Fibroblast of lung (primary cell): Measurements from ENCODE around the gene TCL1B. TPM values are rescaled to one million over a fixed set of nuclear protein-coding genes. Genes with fewer than 3 reads are reported as not detected.

Experiments
- DNase-seq, 2 donors: peaks; one replicate each; pipeline versions ENCODE4 v3.0.0 to v3.0.0-alpha.2; 2010; ENCODE audit warnings: low read depth in 2 of 2
- H2AFZ ChIP-seq: 2 replicates; pipeline ENCODE4 v1.5.1; 2012; ENCODE audit warnings: low read length, control low read depth, inconsistent platforms
- H3K27ac ChIP-seq: 2 replicates; pipeline ENCODE4 v1.5.1; 2011; ENCODE audit warnings: low read length, control low read depth; ENCODE audit not compliant: insufficient read depth
- H3K27me3 ChIP-seq: 2 replicates; pipeline ENCODE4 v1.5.1; 2011; ENCODE audit warnings: mild to moderate bottlenecking, low read length; ENCODE audit not compliant: control insufficient read depth, insufficient read depth
- H3K36me3 ChIP-seq: 2 replicates; pipeline ENCODE4 v1.5.1; 2011; ENCODE audit warnings: low read length; ENCODE audit not compliant: control insufficient read depth, insufficient read depth
- H3K4me1 ChIP-seq: 2 replicates; pipeline ENCODE4 v1.5.1; 2011; ENCODE audit warnings: low read length; ENCODE audit not compliant: control insufficient read depth, insufficient read depth; ENCODE audit errors: extremely low read depth
- H3K4me2 ChIP-seq: 2 replicates; pipeline ENCODE4 v1.5.1; 2011; ENCODE audit warnings: low read length, control low read depth; ENCODE audit not compliant: insufficient read depth; ENCODE audit errors: extremely low read depth
- H3K4me3 ChIP-seq, 4 experiments: fragments of 200-600 bp in 1 of 4; sonication (generic) in 1 of 4; replicated peaks in 1 of 4; 2 replicates each; pipeline ENCODE4 v1.5.1; 2011 to 2016; ENCODE audit warnings: low read length in 4 of 4, low read depth in 3 of 4, mild to moderate bottlenecking in 3 of 4, control low read depth in 2 of 4, inconsistent platforms in 1 of 4, mixed read lengths in 1 of 4; ENCODE audit not compliant: insufficient read depth in 1 of 4; ENCODE audit errors: control extremely low read depth in 1 of 4
- H3K79me2 ChIP-seq: 2 replicates; pipeline ENCODE4 v1.5.1; 2012; ENCODE audit warnings: mild to moderate bottlenecking, low read length, inconsistent platforms; ENCODE audit not compliant: control insufficient read depth, insufficient read depth
- H3K9ac ChIP-seq: 2 replicates; pipeline ENCODE4 v1.5.1; 2011; ENCODE audit warnings: mild to moderate bottlenecking, low read length, control low read depth; ENCODE audit not compliant: insufficient read depth
- H3K9me3 ChIP-seq: 2 replicates; pipeline ENCODE4 v1.5.1; 2012; ENCODE audit warnings: low read depth, low read length; ENCODE audit not compliant: control insufficient read depth, insufficient read depth
- H4K20me1 ChIP-seq: 2 replicates; pipeline ENCODE4 v1.5.1; 2011; ENCODE audit warnings: low read length; ENCODE audit not compliant: control insufficient read depth, insufficient read depth; ENCODE audit errors: extremely low read depth
- EZH2 ChIP-seq: IDR thresholded peaks from 2 replicates; pipeline ENCODE4 v1.5.1; 2012; ENCODE audit warnings: low read length, control low read depth, mild to moderate bottlenecking; ENCODE audit errors: missing control alignments
- polyA plus RNA-seq, 2 donors: library from polyadenylated mRNA; depleted of rRNA in 1 of 2; stranded (reverse) in 1 of 2; unstranded in 1 of 2; fragments of >200 nt; gene quantifications; 2 replicates each; pipeline ENCODE4 v1.2.1, GENCODE V29; 2011 to 2012; ENCODE audit warnings: missing spikeins in 1 of 2
- total RNA-seq: library from RNA; depleted of rRNA; stranded (reverse); fragments of >200 nt; gene quantifications from 2 replicates; pipeline ENCODE4 v1.2.1, GENCODE V29; 2014
- TF ChIP-seq, protein P1 (sequence below), 2 donors: IDR thresholded peaks in 1 of 2; conservative IDR thresholded peaks in 1 of 2; 1 replicate in 1 of 2; 2 replicates in 1 of 2; pipeline ENCODE4 v1.5.1; 2011 to 2012; ENCODE audit warnings: low read length in 2 of 2, control low read depth in 1 of 2, inconsistent platforms in 1 of 2, low read depth in 1 of 2, mild to moderate bottlenecking in 1 of 2

The TCL1B gene
- total and polyA plus RNA-seq, 2 donors (not counting 1 experiment from before 2014, with no cell fraction given) = not detected

DNA sequence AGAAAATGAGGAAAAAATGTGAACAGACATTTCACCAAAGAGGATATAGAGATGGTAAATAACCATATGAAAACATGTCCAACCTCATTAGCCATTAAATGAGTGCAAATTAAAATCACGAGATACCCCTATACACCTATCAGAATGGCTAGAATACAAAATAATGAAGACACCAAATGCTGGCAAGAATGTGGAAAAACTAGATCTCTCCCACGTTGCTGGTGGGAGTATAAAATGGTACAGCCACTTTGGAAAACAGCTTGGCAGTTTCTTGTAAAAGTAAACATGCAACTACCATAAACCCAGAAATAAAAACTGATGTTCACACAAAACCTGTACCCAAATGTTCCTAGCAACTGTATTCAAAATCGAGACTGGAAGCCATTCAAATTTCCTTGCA, 38.3 kb upstream of the TCL1B start:
- no peak overlapping the region for H3K9ac ChIP-seq
- H3K36me3 ChIP-seq = no peaks in the 10 kb centered on the region
- DNase-seq = no peak
- H3K4me1 ChIP-seq = no peaks in the 10 kb centered on the region
- no peaks in the 10 kb centered on the region for H3K9me3 ChIP-seq
- no peak overlapping the region for H2AFZ ChIP-seq
- no peak for TF ChIP-seq EZH2
- TF ChIP-seq, protein P1, sequence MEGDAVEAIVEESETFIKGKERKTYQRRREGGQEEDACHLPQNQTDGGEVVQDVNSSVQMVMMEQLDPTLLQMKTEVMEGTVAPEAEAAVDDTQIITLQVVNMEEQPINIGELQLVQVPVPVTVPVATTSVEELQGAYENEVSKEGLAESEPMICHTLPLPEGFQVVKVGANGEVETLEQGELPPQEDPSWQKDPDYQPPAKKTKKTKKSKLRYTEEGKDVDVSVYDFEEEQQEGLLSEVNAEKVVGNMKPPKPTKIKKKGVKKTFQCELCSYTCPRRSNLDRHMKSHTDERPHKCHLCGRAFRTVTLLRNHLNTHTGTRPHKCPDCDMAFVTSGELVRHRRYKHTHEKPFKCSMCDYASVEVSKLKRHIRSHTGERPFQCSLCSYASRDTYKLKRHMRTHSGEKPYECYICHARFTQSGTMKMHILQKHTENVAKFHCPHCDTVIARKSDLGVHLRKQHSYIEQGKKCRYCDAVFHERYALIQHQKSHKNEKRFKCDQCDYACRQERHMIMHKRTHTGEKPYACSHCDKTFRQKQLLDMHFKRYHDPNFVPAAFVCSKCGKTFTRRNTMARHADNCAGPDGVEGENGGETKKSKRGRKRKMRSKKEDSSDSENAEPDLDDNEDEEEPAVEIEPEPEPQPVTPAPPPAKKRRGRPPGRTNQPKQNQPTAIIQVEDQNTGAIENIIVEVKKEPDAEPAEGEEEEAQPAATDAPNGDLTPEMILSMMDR (conservative IDR thresholded peaks at IDR 0.05 in 1 of 2, IDR thresholded peaks at IDR 0.05 in 1 of 2; ENCODE audit: low read depth in 1 of 2, low read length in 2 of 2) = no peak
- no peaks in the 10 kb centered on the region for H4K20me1 ChIP-seq
- no peaks in the 10 kb centered on the region for H3K27me3 ChIP-seq
- no peak overlapping the region for H3K4me2 ChIP-seq
- H3K27ac ChIP-seq = no peak overlapping the region
- H3K4me3 ChIP-seq = no peak overlapping the region
- H3K79me2 ChIP-seq = no peaks in the 10 kb centered on the region

DNA sequence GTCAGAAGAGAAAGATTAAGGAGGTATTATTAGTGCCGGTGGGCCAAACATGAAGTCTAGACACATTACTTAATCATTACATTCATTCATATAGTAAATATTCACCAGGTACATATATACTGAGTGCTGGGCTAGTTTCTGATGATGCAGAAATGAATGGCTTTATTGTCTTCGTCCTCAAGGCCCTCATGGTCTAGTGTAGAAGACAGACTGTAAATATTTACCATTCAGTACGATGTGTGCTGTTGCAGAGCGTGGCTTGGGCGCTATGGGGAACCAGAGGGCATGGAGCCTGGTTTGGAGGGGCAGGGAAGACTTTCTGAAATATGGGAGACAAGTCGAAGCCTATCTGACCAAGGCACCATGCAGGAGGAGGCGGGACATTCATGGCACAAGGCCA, 37.0 kb upstream of the TCL1B start:
- no peaks in the 10 kb centered on the region for H3K27me3 ChIP-seq
- no peak overlapping the region for H3K27ac ChIP-seq
- H3K4me1 ChIP-seq = no peaks in the 10 kb centered on the region

DNA sequence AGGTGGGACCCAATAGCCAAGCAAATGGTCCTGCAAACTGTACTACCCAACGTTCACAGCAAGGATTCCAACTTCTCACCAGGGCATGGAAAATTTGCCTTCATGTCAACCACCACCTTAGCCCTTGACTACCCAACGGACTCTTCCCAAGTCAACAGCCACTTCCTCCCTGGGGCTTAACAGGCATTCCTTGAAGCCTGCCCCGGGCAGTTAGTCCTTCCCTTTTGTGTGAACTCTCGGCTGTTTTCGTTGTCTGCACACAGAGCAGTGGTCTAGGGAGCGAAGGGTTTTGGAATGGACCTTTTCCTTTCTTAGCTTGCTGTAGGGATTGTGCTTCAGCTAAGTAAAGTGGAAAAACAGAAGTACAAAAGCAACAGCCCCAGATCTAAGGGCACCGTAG, 35.2 kb upstream of the TCL1B start:
- Histone ChIP-seq H3K27me3 (no peaks in the 10 kb centered on the region), H3K4me1 (no peaks in the 10 kb centered on the region), H3K9ac (no peak overlapping the region), H4K20me1 (no peaks in the 10 kb centered on the region), H3K4me2 (no peak overlapping the region), H3K36me3 (no peaks in the 10 kb centered on the region), H2AFZ (no peak overlapping the region), H3K9me3 (no peaks in the 10 kb centered on the region), H3K4me3 (no peak overlapping the region), H3K79me2 (no peaks in the 10 kb centered on the region), H3K27ac (no peak overlapping the region)
- DNase-seq = no peak
- TF ChIP-seq, protein P1 (conservative IDR thresholded peaks at IDR 0.05 in 1 of 2, IDR thresholded peaks at IDR 0.05 in 1 of 2; ENCODE audit: low read depth in 1 of 2, low read length in 2 of 2) = no peak
- TF ChIP-seq EZH2 = no peak

More for the DNA sequence above, 37.0 kb upstream of the TCL1B start:
- Histone ChIP-seq H2AFZ (no peak overlapping the region), H3K4me3 (no peak overlapping the region), H3K4me2 (no peak overlapping the region), H3K9me3 (no peaks in the 10 kb centered on the region), H3K79me2 (no peaks in the 10 kb centered on the region), H3K9ac (no peak overlapping the region), H4K20me1 (no peaks in the 10 kb centered on the region), H3K36me3 (no peaks in the 10 kb centered on the region)
- no peak for TF ChIP-seq EZH2
- TF ChIP-seq, protein P1 (conservative IDR thresholded peaks at IDR 0.05 in 1 of 2, IDR thresholded peaks at IDR 0.05 in 1 of 2; ENCODE audit: low read depth in 1 of 2, low read length in 2 of 2) = no peak
- no peak for DNase-seq
